Natural killer cell (primary cell): ENCODE measurements around the gene NCAM1. TPM values are rescaled to one million over a fixed set of nuclear protein-coding genes. Genes with fewer than 3 reads are reported as not detected.

Experiments
- ATAC-seq, 3 donors: fragments of 150-1000 bp in 2 of 3; fragments of 200-7000 bp in 1 of 3; cut with Tn5 transposase; 1 replicate in 1 of 3; 2 replicates in 2 of 3; pipeline ENCODE4 v1.10.0; 2021; ENCODE audit warnings: mild to moderate bottlenecking in 2 of 3, moderate library complexity in 2 of 3
- DNase-seq, 2 donors: peaks; one replicate each; pipeline versions ENCODE4 v3.0.0 to v3.0.0-alpha.2; 2013 to 2021; ENCODE audit warnings: mixed read lengths in 1 of 2
- H3K27ac ChIP-seq: one replicate; pipeline ENCODE4 v1.5.1; 2013; ENCODE audit warnings: mild to moderate bottlenecking, low read length
- H3K27me3 ChIP-seq: one replicate; pipeline ENCODE4 v1.6.1; 2013; ENCODE audit warnings: low read length; ENCODE audit not compliant: control insufficient read depth, insufficient read depth
- H3K36me3 ChIP-seq: one replicate; pipeline ENCODE4 v1.6.1; 2013; ENCODE audit warnings: low read length; ENCODE audit not compliant: control insufficient read depth, insufficient read depth
- H3K4me1 ChIP-seq: one replicate; pipeline ENCODE4 v1.6.1; 2013; ENCODE audit warnings: low read length; ENCODE audit not compliant: control insufficient read depth, insufficient read depth
- H3K4me3 ChIP-seq: one replicate; pipeline ENCODE4 v1.5.1; 2013; ENCODE audit warnings: low read length
- H3K9me3 ChIP-seq: one replicate; pipeline ENCODE4 v1.6.1; 2013; ENCODE audit warnings: low read length; ENCODE audit not compliant: control insufficient read depth, insufficient read depth
- H3K27ac Mint-ChIP-seq, 2 donors: one replicate each; pipeline ENCODE4 v1.8.0; 2022; ENCODE audit warnings: mild to moderate bottlenecking in 2 of 2, mixed read lengths in 2 of 2, moderate library complexity in 1 of 2
- H3K27me3 Mint-ChIP-seq, 2 donors: one replicate each; pipeline ENCODE4 v1.8.0; 2022; ENCODE audit warnings: low read depth in 2 of 2, mixed read lengths in 2 of 2
- H3K36me3 Mint-ChIP-seq: one replicate; pipeline ENCODE4 v1.8.0; 2022; ENCODE audit warnings: mixed read lengths
- H3K4me1 Mint-ChIP-seq, 2 donors: one replicate each; pipeline ENCODE4 v1.8.0; 2022; ENCODE audit warnings: mixed read lengths in 2 of 2
- H3K4me3 Mint-ChIP-seq: one replicate; pipeline ENCODE4 v1.8.0; 2022; ENCODE audit warnings: mild to moderate bottlenecking, moderate library complexity, mixed read lengths
- H3K9me3 Mint-ChIP-seq, 2 donors: one replicate each; pipeline ENCODE4 v1.8.0; 2022; ENCODE audit warnings: mixed read lengths in 2 of 2
- WGBS: methylation state at CpG from one replicate; pipeline ENCODE4 v1.1.7; 2013; ENCODE audit warnings: missing lambda C conversion rate; ENCODE audit not compliant: insufficient coverage; 5-methylcytosine and 5-hydroxymethylcytosine counted together
- intact Hi-C: fragments of 100-400 bp; cut with micrococcal nuclease; formaldehyde crosslinking; loops from one replicate; pipeline ENCODE4 v1.14.2; 2022
- total RNA-seq, 4 donors: library from RNA; stranded (reverse); fragments of 120-200 nt in 1 of 4; gene quantifications; one replicate each; pipeline versions ENCODE4 v1.2.3 to v1.2.4, GENCODE V29; 2013 to 2022
- TF ChIP-seq, protein P1 (sequence below): fragments of 200-600 bp; IDR thresholded peaks from one replicate; pipeline ENCODE4 v1.8.0; 2022; ENCODE audit warnings: antibody characterized with exemption

Gene NCAM1
- total RNA-seq, 3 donors from 2014 or later (not counting 1 experiment from before 2014, with no cell fraction given), result 129 to 208 (median 187) TPM

DNA sequence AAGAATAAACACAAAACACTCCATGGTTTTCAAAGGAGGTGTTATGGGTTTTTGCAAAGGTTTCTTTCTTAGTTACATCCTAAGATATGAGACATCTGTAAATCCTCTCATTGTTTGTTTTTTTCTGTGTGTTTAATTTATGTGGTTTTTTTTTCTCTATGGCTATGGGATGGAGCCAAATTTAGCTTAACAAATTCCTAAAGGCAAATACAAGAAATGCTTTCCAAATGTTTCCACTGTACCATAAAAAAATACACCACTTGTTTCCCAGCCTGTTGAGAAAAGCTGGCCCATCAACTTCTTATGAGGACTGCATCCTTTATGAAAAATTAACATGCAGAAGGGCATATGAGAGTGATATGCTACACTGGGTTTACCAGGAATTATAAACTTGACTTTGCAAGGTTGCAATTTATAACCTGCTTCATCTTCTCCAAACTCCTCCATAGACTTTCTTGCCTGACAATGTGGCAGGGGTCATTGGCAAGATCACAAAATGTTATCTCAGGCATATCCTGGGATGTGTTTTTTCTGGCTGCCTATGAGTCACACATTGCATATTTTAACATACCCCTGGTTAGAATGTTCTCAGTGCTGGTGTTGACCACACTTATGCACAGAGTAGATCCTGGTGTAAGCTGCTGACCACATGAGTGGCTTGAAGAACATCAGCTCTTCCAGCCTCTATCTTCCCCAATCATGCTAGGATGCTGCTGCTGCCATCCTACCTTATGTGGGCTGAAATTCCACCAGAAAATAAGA lies 215.6 kb downstream of the NCAM1 start:
- H3K27me3 Mint-ChIP-seq, result no peaks in the 10 kb centered on the region

DNA sequence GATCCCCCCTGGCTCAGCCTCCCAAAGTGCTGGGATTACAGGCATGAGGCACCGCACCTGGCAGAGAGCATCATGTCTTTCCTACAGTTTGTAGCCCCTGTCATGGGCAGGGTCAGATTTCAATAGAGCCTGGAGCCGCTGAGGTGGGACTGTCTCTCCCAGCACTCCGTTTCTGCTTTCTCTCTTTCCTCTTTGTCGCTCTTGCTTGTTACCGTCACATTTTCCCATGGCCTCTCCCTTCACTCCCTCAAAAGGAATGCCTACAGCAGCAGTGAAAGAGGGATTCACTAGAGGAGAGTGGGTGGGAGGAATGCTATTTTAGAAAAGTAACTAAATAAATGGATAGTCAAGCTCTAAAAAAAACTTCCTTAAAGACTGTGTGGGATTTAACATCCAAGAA lies 216.5 kb downstream of the NCAM1 start:
- TF ChIP-seq, protein P1, sequence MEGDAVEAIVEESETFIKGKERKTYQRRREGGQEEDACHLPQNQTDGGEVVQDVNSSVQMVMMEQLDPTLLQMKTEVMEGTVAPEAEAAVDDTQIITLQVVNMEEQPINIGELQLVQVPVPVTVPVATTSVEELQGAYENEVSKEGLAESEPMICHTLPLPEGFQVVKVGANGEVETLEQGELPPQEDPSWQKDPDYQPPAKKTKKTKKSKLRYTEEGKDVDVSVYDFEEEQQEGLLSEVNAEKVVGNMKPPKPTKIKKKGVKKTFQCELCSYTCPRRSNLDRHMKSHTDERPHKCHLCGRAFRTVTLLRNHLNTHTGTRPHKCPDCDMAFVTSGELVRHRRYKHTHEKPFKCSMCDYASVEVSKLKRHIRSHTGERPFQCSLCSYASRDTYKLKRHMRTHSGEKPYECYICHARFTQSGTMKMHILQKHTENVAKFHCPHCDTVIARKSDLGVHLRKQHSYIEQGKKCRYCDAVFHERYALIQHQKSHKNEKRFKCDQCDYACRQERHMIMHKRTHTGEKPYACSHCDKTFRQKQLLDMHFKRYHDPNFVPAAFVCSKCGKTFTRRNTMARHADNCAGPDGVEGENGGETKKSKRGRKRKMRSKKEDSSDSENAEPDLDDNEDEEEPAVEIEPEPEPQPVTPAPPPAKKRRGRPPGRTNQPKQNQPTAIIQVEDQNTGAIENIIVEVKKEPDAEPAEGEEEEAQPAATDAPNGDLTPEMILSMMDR, result no peak
- intact Hi-C loops, result no loop called here
- 75% methylated on average over 5 of the region's 5 CpGs for WGBS
- Mint-ChIP-seq H3K36me3 (no peaks in the 10 kb centered on the region), H3K4me3 (no peak overlapping the region), H3K27ac (peak overlapping the region; percentile 13 to 42), H3K27me3 (no peaks in the 10 kb centered on the region), H3K9me3 (no peaks in the 10 kb centered on the region), H3K4me1 (peaks cover 47 to 61% of the 10 kb centered on the region in 2 donors)
- DNase-seq (no peak), ATAC-seq (no peak)
- H3K27ac ChIP-seq, result no peak overlapping the region
- no peak overlapping the region for H3K4me3 ChIP-seq
- H3K9me3 ChIP-seq, result no peaks in the 10 kb centered on the region
- H3K36me3 ChIP-seq, result peaks cover 3% of the 10 kb centered on the region
- H3K4me1 ChIP-seq, result no peaks in the 10 kb centered on the region
- no peaks in the 10 kb centered on the region for H3K27me3 ChIP-seq

More for the DNA sequence above, 215.6 kb downstream of the NCAM1 start:
- H3K4me3 Mint-ChIP-seq, result no peak overlapping the region
- ATAC-seq (peak in 1 of 3 donors; percentile 59), DNase-seq (no peak)
- Histone ChIP-seq H3K4me3 (no peak overlapping the region), H3K4me1 (no peaks in the 10 kb centered on the region), H3K9me3 (no peaks in the 10 kb centered on the region), H3K27ac (no peak overlapping the region), H3K27me3 (no peaks in the 10 kb centered on the region), H3K36me3 (peaks cover 3% of the 10 kb centered on the region)
- H3K36me3 Mint-ChIP-seq, result no peaks in the 10 kb centered on the region
- peaks cover 47 to 61% of the 10 kb centered on the region in 2 donors for H3K4me1 Mint-ChIP-seq
- TF ChIP-seq, protein P1, result no peak
- no peak overlapping the region for H3K27ac Mint-ChIP-seq
- intact Hi-C loops, result no loop called here
- no peaks in the 10 kb centered on the region for H3K9me3 Mint-ChIP-seq

DNA sequence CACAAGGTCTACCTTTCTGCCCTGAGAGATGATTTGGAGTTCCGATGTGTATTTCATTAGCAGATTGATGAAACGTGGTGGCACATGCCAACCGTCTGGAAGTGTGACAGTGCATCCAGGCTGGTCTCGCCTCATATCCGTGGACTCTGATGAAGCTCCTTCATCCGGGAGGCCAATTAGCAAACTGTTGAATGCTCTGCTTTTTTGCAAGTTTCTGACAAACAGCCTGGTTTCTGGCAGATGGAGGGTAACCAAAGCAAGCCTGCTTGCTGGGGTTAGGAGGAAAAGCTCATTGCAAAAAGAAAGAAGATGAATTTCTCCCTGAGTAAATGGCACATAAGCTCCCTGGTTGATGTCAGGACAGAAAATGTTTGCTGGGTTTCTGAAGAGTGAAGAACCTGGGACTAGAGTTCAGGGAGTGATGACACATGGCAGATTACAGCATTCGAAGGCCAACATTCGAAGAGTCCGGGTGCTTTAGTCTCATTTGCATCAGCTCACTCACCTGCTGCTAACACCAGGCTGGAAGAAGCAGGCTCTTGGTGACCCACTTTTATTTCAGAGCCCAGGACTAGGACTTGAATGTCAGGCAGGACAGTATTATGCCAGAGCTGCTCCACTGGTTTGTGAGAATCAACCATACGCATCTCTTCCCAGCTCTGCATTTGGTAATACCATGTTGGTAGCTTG lies 217.3 kb downstream of the NCAM1 start:
- Mint-ChIP-seq H3K4me3 (no peak overlapping the region), H3K27me3 (no peaks in the 10 kb centered on the region), H3K27ac (no peak overlapping the region), H3K36me3 (no peaks in the 10 kb centered on the region), H3K4me1 (peaks cover 47 to 61% of the 10 kb centered on the region in 2 donors), H3K9me3 (no peaks in the 10 kb centered on the region)
- DNase-seq (no peak), ATAC-seq (no peak)
- no peaks in the 10 kb centered on the region for H3K4me1 ChIP-seq
- H3K27me3 ChIP-seq, result no peaks in the 10 kb centered on the region
- 90% methylated on average over 10 of the region's 10 CpGs for WGBS
- no peak overlapping the region for H3K27ac ChIP-seq
- H3K9me3 ChIP-seq, result no peaks in the 10 kb centered on the region
- intact Hi-C loops, result no loop called here
- TF ChIP-seq, protein P1, result no peak
- H3K36me3 ChIP-seq, result peaks cover 3% of the 10 kb centered on the region
- H3K4me3 ChIP-seq, result no peak overlapping the region
